C4-2B (cell line): ENCODE measurements around the gene SKAP2.

Experiments
- ZFX ChIP-seq: fragments of 450-650 bp; IDR thresholded peaks from 2 replicates; pipeline ENCODE4 v1.6.1; 2017
- TF ChIP-seq, protein P1 (sequence below): fragments of 450-650 bp; conservative IDR thresholded peaks from 2 replicates; pipeline ENCODE4 v1.5.1; 2017; ENCODE audit warnings: mild to moderate bottlenecking

DNA sequence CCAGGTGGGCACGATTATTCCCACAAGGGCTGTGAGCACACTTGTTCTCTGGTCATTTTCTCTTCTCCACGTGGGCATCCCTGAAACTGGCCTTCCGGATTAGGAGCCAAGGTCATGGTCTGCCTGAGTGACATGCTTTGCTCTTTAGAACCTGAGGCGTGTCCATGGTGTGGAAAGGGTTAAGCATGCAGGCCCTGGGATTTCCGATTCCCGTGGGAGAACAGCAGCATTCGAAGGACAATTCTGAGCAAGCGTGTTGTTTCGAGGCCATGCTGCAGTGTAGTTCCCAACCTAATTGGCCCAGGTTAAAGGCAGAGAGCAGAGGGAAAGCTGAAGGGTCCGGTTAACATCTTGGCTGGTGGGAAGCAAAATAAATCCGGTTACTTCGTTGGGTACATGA lies 245.9 kb downstream of the SKAP2 start:
- TF ChIP-seq, protein P1, sequence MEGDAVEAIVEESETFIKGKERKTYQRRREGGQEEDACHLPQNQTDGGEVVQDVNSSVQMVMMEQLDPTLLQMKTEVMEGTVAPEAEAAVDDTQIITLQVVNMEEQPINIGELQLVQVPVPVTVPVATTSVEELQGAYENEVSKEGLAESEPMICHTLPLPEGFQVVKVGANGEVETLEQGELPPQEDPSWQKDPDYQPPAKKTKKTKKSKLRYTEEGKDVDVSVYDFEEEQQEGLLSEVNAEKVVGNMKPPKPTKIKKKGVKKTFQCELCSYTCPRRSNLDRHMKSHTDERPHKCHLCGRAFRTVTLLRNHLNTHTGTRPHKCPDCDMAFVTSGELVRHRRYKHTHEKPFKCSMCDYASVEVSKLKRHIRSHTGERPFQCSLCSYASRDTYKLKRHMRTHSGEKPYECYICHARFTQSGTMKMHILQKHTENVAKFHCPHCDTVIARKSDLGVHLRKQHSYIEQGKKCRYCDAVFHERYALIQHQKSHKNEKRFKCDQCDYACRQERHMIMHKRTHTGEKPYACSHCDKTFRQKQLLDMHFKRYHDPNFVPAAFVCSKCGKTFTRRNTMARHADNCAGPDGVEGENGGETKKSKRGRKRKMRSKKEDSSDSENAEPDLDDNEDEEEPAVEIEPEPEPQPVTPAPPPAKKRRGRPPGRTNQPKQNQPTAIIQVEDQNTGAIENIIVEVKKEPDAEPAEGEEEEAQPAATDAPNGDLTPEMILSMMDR, result no peak
- TF ChIP-seq ZFX, result no peak
